H1 (cell line): ENCODE results near the gene SEC14L5. TPM values are rescaled to one million over a fixed set of nuclear protein-coding genes. Genes with fewer than 3 reads are reported as not detected.

ENCODE experiments used
- BCL11A ChIP-seq, 2 experiments: IDR thresholded peaks; one replicate each; pipeline ENCODE4 v1.6.1; 2011; ENCODE audit warnings: low read depth in 2 of 2, low read length in 2 of 2, mild to moderate bottlenecking in 2 of 2
- SP1 ChIP-seq: IDR thresholded peaks from 2 replicates; pipeline ENCODE4 v1.6.1; 2011; ENCODE audit warnings: low read depth, low read length
- polyA plus RNA-seq, 7 experiments: library from polyadenylated mRNA; depleted of rRNA in 3 of 7; stranded (reverse) in 5 of 7; unstranded in 2 of 7; fragments of >200 nt in 5 of 7; fragments of 200-250 nt in 2 of 7; gene quantifications; 1 replicate in 5 of 7; 2 replicates in 1 of 7; 4 replicates in 1 of 7; pipeline versions ENCODE4 v1.2.1 to v1.2.3, GENCODE V29; 2011 to 2013; ENCODE audit warnings: missing spikeins in 2 of 7, mixed read lengths in 2 of 7
- total RNA-seq: library from RNA; stranded (reverse); fragmentation: NEBNext Ultra II Directional; extraction: Animal tissue kit (Norgen Biotek cat#: 25700); gene quantifications from 2 replicates; pipeline ENCODE4 v1.2.1, GENCODE V29; 2021

The SEC14L5 gene
- total and polyA plus RNA-seq, 2 of the 8 experiments (the other 6 are each of a cell fraction or from before 2014, with no cell fraction given), result 1.9 to 3.0 TPM

GRCh38 chr16:4957720-4958509 lies at the start of gene SEC14L5 (continued):
- no peak for TF ChIP-seq BCL11A (IDR thresholded peaks at IDR 0.05; ENCODE audit: low read depth in 2 of 2, low read length in 2 of 2)
- TF ChIP-seq SP1, result 0 out of 2 replicates have a peak, but pooled peaks have one; percentile 37
